GM21576 (cell line): ENCODE data around the gene FRMD4B.
A peak's percentile ranks its signal among the peaks of the same experiment; 100 is the strongest.

Source experiments
- ATAC-seq: cut with Tn5 transposase; IDR thresholded peaks from one replicate; pipeline ENCODE4 v1.9.1; 2021; ENCODE audit warnings: mild to moderate bottlenecking, moderate library complexity; ENCODE audit not compliant: unreplicated experiment

FRMD4B gene

DNA sequence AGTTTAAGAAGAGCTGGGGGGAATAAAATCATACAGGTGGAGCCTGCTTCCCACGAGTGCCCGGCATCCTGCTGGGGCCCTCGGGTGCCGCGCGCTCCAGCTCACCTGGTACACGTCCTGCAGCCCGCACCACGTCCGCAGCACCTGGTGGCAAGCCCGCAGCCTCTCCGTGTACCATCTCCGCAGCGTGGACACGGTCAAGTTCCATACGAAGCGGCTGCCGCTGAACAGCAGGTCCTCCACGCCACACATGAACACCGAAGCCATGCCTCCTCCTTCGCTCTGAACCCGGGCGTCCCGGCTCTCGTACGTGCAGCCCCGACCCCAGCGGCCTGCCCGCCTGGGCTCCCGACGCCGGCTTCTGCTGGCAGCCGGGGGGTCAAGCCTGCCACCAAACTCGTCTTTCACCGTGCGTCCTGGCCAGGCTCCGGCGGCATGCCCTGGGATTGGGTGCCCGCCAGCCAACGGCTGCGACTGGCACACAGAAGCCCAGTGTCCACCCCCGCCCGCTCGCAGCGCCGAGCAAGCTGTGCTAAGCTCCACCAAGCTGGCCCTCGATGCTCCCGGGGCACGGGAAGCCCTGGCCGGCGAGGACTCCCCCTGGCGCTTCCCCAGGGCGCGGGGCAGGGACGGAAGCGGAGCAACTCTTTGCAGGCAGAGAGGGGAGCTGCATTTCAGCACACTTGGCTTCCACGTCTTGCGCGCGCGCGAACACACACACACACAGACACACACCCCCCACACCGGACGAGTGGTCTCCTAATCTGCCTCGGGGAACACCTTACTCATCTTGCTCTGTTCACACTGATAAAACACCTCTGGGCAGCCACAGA lies at the start of gene FRMD4B:
TSS of gene FRMD4B (minus strand) at position 366 of the 833 bp plus-strand sequence. CDS start at position 267, 99 bp downstream.
- ATAC-seq, result no peak

DNA sequence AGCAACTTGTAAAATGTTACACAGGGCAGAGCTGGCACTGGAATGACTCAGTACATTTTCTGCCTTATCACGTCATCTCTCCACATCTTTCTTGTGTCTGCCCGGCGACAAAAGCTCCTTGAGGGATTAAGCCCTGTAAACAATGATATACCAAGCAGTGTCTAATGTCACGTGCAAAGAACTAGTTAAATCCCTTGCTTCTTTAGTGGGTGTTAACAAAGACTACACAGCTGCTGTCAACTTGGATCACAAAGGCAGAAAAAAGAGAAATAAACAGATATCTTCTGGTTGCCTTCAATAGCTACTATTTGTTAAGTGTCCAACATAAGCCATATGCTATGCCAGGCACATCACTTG lies 48.1 kb upstream of the FRMD4B start:
- ATAC-seq, result no peak

DNA sequence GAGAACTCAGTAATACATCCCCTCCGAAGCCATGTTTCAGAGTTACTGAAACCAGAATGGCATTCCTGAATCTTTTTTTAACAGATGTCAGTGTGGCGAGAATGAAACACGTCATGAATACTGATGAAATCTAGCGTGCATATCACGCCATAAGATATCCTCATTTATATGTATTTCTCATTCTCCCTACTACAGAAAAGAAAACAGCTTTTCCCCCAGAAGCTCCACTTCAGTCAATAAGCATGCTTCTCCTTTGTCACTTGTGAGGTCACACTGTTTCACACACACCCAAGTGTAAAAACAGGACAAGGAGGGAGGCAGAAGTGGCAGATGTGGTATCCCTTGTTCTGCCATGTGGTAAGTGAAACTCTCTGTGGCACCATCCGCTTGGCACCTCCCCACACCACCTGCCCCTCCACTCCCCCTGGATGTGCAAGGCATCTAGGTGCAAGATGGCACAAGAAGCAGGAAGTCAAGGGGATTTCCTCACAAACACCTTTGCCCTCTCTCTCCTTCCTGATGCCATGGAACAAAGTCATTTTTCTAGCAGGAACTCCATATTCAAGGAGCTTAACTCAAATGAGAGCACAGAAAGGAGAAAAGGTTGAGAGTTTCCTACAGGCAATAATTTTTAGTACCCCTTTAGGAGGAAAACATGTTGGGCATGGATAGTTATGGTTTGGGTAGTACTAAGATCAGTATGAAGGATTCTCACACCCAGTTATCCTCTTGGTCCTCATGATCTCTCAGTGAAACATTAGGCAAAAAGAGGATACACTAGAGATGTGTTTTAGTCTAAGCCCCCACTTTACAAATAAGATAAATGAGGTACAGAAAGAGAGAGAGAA lies 47.5 kb upstream of the FRMD4B start:
- no peak for ATAC-seq

DNA sequence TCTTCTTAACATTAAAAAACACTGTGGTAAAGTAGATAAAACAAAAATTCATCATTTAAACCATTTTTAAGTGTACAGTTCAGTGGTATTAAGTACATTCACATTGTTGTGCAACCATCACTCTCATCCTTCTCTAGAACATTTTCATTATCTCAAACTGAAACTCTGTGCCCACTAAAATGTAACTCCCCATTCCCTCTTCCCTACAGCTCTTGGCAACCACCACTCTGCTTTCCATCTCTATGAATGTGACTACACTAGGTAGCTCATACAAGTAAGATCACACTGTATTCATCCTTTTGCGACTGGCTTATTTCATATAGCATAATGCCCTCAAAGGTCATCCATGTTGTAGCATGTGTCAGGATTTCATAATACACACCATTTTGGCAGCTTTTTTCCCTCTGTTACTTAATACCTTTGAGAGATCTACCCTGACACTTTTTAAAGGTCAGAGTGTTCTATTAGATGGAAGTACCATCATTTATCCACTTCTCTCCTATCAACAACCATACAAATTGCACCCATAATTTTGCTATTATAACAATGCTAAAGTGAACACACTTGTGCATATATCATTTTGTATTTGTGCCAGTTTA lies 42.9 kb upstream of the FRMD4B start:
- no peak for ATAC-seq

DNA sequence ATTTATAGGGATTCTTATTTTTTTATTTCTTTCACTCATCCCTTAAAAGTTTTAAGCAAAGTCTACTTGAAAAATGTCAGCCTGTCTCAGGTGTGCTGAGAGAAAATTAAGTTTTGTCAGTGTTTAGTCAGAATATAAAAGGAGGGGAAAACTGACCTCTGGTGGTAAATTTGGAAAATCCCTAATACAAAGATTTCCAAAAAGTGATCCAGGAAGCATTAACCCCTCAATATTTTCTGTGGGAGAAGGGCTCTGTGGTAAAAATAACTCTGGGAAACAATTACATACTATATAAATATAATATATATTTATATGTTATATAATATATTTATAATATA lies 41.0 kb upstream of the FRMD4B start:
- ATAC-seq, result no peak

DNA sequence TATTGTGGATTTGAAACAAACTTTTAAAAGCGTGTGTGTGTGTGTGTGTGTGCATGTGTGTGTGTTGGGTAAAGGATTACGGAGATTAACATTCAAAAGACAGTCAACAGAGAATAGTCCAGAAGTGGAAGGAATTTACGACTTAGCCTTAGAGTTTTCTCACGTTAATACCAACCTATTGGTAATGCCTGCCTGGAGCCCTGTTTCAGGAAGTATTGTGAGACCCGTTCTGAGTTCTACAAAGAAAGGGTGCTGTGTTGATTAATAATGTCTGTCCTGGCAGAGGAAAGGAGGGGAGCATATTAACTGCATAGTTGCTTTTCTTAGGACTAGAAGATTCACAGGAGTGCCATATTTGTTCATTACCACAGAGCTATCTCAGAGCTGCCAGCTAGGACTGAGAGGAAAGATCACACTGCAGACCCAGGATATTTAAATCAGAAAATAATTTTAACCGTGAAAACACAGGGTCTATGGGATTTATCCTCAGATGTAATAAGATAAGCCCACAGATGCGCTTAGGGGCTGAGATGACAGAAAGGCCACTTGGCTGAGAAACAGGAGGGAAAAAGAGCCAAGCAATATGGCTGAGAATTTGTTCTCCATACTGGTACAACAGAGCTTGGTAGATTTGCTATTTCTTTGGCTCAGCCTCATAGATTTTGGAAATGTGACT lies 40.5 kb upstream of the FRMD4B start:
- ATAC-seq, result no peak

DNA sequence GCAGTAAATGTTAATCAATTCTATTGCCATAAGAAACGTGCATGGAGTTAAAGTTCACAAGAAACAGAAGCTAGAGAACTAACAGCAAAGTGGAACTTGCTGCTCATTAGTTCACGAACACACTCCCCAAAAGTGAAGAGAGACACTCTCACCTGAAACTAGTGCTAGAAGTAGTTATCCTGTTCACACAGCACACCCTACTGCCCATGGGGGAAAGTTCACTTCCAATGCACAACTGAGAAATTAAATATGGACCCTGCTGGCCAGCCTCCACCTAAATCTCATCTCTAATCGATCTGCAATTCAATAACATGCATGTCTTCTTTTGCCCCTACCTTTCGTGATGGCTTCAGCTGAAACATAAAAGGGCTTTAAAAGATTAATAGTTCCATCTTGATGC lies 39.4 kb upstream of the FRMD4B start:
- ATAC-seq, result peak; percentile 89

DNA sequence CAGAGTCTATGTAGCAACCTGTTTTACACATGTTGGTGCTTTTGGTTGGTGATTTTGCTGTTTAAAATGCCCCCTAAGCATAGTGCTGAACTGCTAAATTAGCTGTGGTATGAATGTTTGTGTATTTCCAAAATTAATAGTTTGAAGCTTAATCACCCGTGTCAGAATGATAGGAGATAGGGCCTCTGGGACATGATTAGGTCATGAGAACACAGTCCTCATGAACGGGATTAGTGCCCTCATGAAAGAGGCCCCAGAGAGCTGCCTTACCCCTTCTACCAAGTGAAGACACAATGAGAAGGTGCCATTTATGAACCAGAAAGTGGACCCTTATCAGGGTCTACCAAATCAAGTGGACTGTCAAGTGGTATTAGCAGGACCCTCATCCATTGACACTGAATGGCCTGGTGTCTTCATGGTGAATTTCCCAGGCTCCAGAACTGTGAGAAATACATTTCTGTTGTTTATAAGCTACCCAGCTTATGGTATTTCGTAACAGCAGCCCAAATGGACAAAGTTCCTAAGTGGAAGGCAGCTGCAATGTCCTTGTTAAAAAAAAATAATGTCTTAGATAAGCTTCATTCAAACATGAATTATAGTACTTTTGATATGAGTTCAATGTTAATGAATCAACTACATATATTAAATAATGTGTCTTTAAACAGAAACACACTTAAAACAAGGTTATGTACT lies 37.7 kb upstream of the FRMD4B start:
- ATAC-seq, result no peak

DNA sequence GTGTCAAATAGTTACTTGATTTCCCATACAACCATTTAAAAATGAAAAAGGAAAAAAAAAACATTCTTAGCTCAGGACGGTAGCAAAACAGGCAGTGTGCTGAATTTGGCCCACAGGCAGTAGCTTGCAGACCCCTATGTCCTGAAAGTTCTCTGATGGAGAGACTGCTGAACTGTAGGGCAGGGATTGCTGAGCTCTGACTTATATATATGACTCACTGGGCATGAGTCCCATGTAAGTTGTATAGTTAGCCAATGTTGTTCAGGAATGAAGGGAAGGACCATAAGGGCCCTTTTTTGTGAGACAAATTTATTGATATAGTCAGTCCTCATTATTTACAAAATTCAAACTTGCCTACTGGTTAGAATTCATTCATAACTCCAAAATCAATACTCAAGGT lies 36.9 kb upstream of the FRMD4B start:
- ATAC-seq, result no peak

DNA sequence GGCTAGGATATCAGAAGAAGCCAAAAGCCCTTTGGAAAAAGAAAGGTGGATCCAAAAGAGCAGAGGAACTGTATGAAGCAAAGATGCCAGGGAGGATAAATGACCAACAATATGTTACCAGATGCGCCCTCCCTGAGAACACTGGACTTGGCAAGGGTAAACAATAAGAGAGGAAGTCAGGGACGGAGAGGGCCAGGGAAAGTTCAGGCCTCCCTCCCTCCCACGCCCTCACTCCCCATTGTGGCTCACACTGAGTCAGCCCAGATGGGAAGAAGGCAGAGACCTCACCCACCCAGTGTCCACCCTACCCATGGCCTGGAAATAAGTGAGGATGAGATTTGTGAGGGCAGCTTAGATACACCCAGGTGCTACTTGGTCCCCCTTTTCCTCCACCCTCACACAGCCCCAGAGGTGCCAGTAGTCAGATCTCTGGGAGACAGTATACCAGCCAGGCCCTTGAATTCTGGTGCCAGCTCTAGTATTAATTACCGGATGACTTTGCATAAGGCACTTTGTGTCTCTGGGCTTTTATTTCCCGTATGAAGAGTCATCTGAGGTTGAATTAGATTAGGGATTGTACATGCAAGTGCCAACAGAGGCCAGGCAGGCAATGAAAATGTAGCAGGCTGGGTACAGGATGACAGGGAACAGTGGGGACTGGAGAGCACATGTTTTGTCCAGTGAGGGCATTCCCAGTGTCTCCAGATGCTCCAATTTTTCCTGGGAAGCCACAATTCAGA lies 35.1 kb upstream of the FRMD4B start:
- ATAC-seq, result no peak

DNA sequence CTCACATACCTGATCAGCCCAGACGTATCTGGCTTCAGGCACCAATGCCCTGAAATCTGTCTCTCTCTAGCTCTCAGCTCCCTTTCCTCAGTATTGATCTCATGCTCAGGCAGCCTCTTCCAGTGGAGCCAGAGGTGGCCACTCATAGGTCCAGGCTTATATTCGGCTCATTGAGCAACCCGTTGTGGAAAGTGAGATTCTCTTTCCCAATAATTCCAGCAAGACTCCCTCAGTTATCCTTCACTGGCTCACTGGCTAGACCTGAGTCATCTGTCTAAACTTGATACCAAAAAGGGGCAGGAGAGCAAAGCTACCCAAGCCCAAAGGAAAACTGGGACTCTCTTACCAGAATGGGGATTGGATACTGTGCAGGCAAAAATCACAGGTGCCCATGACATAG lies 33.4 kb upstream of the FRMD4B start:
- no peak for ATAC-seq

DNA sequence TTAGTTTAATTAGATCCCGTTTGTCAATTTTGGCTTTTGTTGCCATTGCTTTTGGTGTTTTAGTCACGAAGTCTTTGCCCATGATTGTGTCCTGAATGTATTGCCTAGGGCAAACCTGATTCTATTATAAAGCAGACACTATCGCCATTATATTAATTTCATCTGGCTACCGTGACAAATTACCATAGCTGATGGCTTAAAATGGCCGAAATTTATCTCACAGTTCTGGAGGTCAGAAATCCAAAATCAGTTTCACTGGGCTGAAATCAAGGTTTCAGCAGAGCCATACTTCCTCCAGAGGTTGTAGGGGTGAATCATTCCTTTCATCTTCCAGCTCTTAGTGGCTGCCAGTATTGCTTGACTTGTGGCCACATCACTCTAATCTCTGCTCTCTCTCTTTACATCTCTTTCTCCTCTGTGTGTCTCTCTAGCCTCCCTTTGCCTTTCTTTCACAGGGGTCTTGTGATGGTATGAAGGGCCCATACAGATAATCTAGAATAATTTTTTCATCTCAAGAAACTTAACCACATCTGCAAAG lies 31.7 kb upstream of the FRMD4B start:
- no peak for ATAC-seq

DNA sequence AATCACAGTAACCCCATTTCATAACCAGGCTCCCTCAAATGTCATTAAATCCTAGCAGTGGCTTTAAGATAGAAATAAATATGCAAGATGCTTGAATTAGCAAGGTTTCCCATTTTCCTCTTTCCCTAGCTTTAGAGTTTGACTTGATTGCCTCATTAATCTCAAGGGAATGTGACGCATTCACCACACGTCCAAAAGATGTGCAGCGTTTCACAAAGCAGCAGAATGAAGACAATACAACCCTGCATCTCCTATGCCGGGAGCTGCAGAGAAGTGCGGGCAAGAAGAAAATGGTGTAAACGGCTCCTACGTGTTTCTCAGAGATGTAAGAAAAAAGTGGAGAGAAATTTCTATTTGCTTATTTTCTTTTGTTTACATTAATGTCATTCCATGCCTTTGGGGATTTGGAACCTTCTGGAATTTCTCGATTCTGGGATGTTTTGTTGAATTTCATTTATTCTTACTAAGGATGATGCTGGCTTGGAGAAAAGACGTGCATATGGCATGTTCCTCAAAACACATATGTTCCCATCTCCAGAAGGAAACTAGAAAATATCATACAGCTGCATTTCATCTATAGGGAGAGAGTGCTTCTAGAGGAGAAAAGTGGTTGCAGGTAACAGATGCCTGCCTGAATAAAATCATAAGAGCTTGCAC lies 27.8 kb upstream of the FRMD4B start:
- no peak for ATAC-seq

DNA sequence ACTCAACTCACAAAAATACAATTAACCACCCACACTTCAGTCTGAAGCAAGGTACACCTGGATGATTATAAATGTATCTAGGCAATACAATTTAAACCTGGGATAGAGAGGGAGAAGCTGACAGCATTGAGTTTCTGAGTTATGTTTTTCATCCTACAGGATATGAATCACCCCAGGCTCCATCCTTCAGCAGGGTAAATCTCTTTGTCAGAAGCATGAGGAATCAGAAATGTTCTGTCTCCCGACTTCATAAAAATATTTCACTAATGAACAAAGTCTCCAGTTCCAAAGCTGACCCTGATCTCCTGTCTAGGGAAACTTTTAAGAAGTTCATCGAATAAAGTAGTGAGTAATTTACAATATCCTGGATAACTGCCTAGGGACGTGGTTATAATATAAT lies 25.5 kb upstream of the FRMD4B start:
- ATAC-seq, result no peak

DNA sequence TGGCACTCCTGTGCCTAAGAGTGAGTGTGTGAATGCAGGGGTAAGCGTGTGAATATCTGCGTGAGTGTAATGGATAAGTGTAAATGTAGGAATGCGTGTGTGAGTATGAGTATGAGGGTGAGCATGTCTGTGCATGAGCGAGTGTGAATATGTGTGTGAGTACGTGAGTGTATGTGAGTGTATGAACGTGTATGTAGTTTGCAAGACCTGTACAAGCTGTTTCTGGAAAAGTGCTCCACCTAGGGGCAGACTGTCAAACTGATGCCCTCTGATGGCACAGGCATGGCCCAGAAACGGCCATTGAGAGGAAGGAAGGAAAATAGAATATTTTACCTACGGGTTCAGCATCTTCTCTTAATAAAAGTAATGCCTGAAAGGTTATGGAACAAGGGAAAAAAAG lies 24.4 kb upstream of the FRMD4B start:
- peak; percentile 99 for ATAC-seq

DNA sequence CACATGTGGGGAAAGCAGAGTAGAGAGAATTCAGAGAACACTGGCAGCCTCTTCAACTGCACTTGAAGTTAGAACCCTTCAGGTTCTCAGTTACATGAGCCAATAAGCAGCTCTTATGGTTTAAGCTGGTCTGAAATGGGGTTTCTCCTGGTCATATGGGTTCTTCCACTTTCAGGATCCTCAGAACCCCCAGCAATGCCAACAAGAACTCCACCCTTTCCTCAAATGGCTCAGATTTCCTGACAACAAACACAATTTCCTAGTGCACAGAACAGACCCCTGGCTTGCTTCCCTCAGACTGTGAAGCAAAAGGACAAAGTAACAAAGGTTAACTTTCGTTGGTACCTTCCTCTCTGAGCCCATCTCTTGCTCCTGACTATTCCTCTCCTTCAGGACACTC lies 23.9 kb upstream of the FRMD4B start:
- ATAC-seq, result no peak

DNA sequence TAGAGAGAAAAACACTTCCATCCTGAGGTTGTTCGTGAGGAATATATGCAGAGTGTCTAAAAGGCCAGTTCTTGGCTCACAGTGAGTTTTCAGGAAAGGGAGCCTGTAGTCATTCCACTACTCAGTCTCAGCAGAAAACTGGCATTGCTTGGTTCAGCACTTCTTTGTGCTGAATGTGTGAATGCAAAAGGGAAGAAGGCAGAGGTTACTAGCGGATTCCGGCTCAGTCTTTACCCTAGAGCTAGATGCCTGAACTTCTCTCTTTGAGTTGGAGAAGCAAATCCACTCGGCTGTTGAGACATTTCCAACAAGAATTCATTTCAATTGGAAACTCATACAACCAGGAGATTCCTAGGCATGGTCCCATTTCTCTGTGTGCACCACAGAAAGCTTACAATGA lies 23.1 kb upstream of the FRMD4B start:
- ATAC-seq, result no peak

DNA sequence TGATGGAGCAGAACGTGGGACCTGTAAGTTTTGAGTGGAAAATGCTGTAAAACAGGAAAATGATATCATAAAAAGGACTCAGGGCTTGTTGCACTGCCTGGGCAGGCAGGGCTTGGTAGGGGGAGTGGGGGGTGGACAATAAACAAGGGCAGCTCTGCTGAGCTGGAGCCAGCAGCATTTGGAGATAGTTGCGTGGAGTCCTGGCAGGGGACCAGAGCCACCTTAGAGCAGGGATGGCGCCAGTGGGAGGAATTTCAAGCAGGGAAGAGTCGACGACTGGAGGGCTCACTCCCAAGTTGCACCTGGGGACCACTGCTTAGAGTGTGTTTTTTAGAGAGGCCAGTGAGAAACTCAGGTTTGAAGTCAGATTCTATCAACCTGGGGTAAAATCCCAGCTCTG lies 22.7 kb upstream of the FRMD4B start:
- ATAC-seq, result no peak

DNA sequence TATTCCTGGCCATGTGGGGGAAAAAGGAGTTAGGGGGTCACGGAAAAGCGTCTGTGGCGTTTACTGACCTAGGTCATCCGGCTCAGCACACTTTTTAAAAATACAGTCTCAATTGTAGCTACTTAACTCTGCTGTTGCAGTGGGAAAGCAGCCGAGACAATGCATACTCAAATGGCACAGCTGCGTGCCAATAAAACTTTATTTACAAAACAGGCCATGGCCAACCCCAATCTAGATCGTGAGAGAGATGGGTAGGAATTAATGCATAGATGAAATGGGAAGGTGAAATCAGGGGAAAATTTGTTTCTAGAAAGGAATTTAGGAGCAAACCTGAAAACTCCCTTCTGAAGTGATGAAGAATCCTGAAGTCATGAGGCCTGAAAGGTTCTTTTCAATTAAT lies 22.0 kb upstream of the FRMD4B start:
- ATAC-seq, result no peak
